ENCODE data around the gene MRPS23. TPM values are rescaled to one million over a fixed set of nuclear protein-coding genes. Genes with fewer than 3 reads are reported as not detected.

Gene MRPS23
- total RNA-seq, 3 donors from 2014 or later: 15.1 to 27.2 (median 24.0) TPM

GRCh38 chr17:57860414-57860999, 10.7 kb upstream of the MRPS23 start:
- no peak for DNase-seq
- H3K4me3 ChIP-seq: no peak overlapping the region
- H3K9me3 ChIP-seq: no peaks in the 10 kb centered on the region
- intact Hi-C loops (cut with DNase I, micrococcal nuclease): no loop called here
- no peak for ATAC-seq
- no peak for TF ChIP-seq CTCF (IDR thresholded peaks at IDR 0.05)
- H3K36me3 ChIP-seq (ENCODE audit: low read depth): no peaks in the 10 kb centered on the region
- peaks cover 24% of the 10 kb centered on the region for H3K4me1 ChIP-seq (ENCODE audit: low read depth)

DNA sequence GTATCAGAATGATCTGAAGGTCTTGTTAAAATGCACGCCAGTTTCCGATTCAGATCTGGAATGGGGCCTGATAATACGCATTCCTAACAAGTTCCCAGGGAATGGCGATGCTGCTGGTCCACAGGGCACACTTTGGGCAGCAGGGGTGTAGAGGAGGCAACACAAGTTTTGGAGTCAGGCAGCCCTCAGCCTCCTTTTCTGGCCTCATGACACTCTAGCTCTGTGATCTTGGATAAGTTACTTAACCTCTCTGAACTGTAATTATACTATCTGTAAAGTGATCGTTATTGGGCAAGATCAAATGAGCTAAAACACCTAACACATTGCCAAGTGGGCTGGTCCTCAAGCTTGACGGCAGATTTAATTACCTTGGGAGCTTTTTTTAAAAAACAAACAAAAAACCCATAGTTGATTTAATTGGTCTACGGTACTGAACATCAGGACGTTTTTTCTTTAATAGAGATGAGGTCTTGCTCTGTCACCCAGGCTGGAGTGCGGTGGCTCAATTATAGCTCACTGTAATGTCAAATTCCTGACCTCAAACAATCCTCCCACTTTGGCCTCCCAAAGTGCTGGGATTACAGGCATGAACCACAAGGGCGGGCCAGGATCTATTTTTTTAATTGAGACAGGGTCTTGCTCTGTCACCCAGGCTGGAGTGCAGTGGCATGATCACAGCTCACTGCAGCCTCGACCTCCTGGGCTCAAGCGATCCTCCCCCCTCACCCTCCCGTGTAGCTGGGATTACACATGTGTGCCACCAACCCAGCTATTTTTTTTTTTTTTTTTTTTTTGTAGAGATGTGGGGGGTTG, 10.0 kb upstream of the MRPS23 start:
- no peaks in the 10 kb centered on the region for H3K9me3 ChIP-seq
- no peak for TF ChIP-seq CTCF (IDR thresholded peaks at IDR 0.05)
- no peak overlapping the region for H3K4me3 ChIP-seq
- DNase-seq: no peak
- ATAC-seq: no peak
- intact Hi-C loops (cut with DNase I, micrococcal nuclease): loop anchor here (5.0 kb wide), 1 partner anchor 137 kb away; no protein-coding TSS in a partner anchor
- H3K4me1 ChIP-seq (ENCODE audit: low read depth): peaks cover 24% of the 10 kb centered on the region
- H3K36me3 ChIP-seq (ENCODE audit: low read depth): no peaks in the 10 kb centered on the region

DNA sequence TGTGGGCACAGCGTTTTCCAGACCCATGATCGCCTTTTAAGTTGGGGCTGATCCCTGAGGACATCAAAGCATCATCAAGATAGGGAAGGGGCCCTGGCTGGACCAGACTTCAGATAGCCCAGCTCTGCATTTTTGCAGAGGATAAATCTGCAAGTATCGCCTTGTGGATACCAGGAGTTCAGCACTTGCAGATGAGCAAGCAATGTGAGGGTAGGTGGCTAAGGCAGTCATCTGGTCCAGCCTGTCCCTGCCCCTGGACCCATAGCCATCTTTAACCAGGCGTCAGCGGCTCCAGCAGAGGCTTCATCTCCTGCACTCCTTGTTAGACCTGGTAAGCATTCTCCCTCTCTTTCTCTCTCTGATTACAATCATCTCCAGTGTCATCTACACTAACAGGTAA, 9.0 kb upstream of the MRPS23 start:
- Histone ChIP-seq H3K4me3 (no peak overlapping the region), H3K4me1 (ENCODE audit: low read depth) (peaks cover 24% of the 10 kb centered on the region), H3K36me3 (ENCODE audit: low read depth) (no peaks in the 10 kb centered on the region), H3K9me3 (no peaks in the 10 kb centered on the region)
- intact Hi-C loops (cut with DNase I, micrococcal nuclease): loop anchor here (5.0 kb wide), 1 partner anchor 138 kb away; no protein-coding TSS in a partner anchor
- no peak for TF ChIP-seq CTCF (IDR thresholded peaks at IDR 0.05)
- DNase-seq: no peak
- no peak for ATAC-seq

DNA sequence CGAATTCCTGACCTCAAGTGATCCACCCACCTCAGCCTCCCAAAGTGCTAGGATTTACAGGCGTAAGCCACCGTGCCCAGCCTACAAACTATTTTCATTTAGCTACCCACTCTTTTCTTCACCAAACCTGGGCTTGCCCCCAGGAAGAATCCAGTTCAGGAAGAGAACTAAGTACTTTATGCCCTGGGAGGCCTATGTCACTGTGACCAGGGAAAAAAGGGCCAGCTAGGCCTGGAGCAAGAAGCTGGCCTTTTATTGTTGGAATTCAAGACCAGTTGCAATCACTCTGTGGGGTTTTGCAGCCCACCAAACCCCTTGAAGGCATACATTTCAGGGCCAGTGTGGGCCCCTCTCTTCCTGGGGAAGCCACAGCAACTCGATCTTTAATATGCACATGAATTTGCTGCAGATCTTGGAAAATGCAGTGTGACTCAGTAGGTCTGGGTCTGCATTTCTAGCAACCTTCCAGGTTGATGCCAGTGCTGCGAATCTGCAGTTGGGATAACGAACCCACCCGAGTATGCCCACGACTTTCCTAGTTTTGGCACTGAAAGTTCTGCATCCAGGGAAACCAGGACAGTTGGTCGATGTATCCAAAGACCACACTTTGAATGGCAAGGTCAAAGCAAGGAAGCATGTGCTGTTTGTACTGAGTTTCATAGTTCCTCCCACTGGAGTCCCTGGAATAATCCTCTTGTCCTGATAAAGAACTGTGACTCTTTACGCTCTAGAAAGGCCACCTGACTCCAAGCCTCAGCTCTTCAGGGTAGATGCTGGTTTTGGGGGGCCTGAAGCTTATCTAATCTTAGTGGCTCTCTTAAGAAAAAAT, 7.2 kb upstream of the MRPS23 start:
- DNase-seq (no peak), ATAC-seq (no peak)
- no peak for TF ChIP-seq CTCF (IDR thresholded peaks at IDR 0.05)
- H3K36me3 ChIP-seq (ENCODE audit: low read depth): no peaks in the 10 kb centered on the region
- H3K9me3 ChIP-seq: no peaks in the 10 kb centered on the region
- intact Hi-C loops (cut with DNase I, micrococcal nuclease): loop anchor here (5.0 kb wide), 1 partner anchor 140 kb away; no protein-coding TSS in a partner anchor
- no peak overlapping the region for H3K4me3 ChIP-seq
- peaks cover 22% of the 10 kb centered on the region for H3K4me1 ChIP-seq (ENCODE audit: low read depth)

GRCh38 chr17:57855391-57856035, 5.7 kb upstream of the MRPS23 start:
- Histone ChIP-seq H3K36me3 (ENCODE audit: low read depth) (no peaks in the 10 kb centered on the region), H3K9me3 (no peaks in the 10 kb centered on the region), H3K4me1 (ENCODE audit: low read depth) (peaks cover 24% of the 10 kb centered on the region), H3K4me3 (no peak overlapping the region)
- intact Hi-C loops (cut with DNase I, micrococcal nuclease): loop anchor here (5.0 kb wide), 1 partner anchor 142 kb away; no protein-coding TSS in a partner anchor
- DNase-seq: no peak
- TF ChIP-seq CTCF (IDR thresholded peaks at IDR 0.05): no peak
- ATAC-seq: no peak
